ENCODE data around the gene MSX1.
"Not testable (repeated sequence)": the region's sequence is repeated elsewhere in the genome, so short reads cannot be mapped to it uniquely, and the experiment has no call there.

The MSX1 gene

GRCh38 chr4:4859325-4859798 is at the start of gene MSX1:
MSX1 (plus strand) TSS chr4:4859665; CDS start chr4:4859900, 235 bp downstream.
- DNase-seq: peak; percentile 10

DNA sequence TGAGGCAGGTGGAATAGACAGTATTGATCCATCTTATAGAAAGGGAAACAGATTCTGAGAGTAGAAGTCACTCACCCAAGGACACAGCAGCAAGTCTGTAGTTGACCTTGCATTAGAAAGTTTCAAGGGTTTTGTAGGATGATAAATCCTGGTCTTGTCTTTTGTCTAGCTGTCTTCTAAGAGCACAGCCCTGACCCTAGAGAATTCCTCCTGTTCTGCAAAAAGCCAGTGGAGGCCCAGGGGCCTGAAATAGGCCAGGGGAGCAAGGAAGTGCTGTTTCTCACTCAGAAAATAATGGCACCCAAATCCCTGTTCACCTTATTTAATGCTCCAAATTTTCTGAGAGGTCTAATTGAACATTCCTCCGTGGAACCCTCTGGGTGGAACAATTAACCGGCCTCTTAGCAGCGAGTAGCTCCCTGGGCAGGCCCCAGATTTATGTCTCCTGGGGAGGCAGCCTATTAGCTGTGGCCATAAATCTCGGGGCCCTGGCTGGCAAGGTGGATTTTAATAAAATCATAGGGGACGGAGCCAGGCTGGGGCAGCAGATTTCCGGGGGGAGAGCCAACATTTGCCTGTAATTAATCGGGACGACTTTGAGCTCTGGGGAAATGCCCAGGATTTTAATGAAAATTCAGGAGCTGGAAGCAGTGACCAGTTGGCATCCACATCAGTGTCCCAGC is 49.2 kb upstream of the MSX1 start:
- DNase-seq: no peak

GRCh38 chr4:4810778-4811177 is 48.7 kb upstream of the MSX1 start:
- no peak for DNase-seq

DNA sequence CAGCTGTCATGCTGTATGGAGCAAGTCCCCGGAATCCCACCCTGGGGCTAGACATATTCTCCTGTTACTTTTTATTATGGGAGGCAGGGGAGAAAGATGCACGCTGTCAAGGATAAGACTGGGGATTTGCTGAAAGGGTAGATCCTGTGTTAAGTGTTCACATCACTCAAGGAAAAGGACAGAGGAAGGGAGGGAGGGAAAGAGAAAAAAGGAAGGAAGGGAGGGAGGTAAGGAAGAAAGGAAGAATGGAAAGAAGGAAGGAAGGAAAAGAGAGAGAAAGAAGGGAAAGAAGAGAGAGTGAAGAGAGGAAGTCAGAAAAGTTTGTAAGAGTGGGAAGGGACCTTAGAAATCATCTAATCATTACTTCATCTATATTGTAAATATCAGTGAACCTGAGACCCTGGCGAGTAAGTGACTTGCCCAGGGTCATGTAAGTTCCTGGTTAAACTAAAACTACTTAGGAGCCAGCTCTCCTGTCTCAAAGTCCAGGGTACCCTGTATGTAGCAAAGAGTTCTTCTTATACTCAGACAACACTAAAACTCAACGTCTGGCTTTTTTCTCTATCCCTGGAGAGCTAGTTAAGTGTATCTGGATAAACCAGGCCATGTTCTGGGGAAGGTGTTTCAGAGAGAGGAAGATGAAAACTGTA is 47.2 kb upstream of the MSX1 start:
- no peak for DNase-seq

DNA sequence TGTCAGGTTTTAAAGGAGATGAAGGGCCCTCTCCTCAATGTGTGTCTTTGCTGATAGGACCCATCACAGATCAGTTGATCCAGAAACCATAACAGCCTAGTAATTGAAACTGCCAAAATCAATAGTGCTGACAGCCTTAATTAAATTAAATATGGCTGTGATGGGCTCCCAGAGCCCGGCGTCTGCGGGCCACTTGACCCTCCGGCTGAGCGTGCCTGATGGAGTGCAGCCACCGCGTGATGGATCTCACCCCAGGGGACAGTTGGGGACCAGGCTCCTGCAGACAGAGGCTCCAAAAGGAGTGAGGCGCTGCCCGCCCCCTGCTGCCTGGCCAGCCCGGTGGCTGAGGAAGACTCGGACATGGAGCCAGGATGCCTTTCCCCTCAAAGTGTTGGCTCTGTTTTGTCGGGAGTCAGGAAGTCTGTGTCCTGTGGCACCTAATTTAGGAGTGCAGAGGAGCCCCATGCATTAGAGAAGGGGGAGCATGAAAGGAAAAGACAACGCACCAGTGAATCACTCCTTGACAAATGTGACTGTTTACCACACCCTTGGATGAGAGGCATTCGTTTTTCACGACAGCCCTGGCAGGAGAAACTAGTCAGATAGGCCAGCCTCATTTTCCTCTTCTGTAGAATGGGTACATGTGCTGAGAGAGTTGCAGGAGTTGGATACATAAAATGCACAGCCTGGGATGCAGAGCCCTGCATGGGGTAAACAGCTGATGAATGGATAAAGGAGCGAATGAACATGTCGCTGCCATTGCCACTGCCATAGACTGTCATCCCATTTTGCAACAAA is 40.9 kb upstream of the MSX1 start:
- no peak for DNase-seq

GRCh38 chr4:4819213-4819606 is 40.3 kb upstream of the MSX1 start:
- no peak for DNase-seq

- DNase-seq: no peak
Measured at GRCh38 chr4:4820261-4820660, 39.2 kb upstream of the MSX1 start.

GRCh38 chr4:4820739-4821138 is 38.7 kb upstream of the MSX1 start:
- no peak for DNase-seq

DNA sequence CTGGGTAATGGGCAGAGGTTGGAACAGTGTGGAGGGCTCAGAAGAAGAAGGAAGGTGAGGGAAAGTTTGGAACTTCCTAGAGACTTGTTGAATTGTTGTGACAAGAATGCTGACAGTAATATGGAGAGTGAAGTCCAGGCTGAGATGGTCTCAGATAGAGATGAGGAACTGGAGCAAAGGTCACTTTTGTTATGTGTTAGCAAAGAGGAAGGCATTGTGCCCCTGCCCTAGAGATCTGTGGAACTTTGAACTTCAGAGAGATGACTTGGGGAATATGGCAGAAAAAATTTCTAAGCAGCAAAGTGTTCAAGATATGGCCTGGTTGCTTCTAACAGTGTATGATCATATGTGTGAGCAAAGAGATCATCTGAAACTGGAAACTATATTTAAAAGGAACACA is 37.9 kb upstream of the MSX1 start:
- no peak for DNase-seq

GRCh38 chr4:4822286-4822685 is 37.2 kb upstream of the MSX1 start:
- DNase-seq: not testable (repeated sequence)

DNA sequence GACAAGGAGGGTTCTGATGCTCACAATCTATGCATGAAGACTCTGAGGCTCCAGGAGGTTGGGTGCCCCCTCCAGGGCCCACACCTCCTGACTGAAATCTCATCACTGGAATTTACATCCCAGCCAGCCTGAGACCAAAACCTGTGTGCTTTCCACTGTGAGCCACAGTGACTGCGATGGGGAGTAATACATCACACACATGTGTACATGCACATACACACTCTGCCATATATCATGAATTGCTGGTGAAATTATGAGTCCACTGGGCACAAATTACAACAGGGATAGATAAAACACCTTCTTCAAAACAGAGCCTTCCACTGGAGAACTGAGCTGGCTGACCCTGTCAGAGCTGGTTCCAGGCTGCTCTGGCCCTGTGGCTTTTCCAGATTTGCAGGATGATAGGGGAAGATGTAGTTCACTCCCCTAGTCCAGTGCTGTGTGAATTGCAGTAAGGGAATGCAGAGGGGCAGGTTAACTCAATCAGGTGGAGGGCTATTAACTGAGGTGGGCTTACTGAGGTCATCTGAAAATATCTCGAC is 35.8 kb upstream of the MSX1 start:
- no peak for DNase-seq

- no peak for DNase-seq
Measured at GRCh38 chr4:4824232-4824631, 35.2 kb upstream of the MSX1 start.

- DNase-seq: no peak
Measured at GRCh38 chr4:4825431-4825830, 34.0 kb upstream of the MSX1 start.

DNA sequence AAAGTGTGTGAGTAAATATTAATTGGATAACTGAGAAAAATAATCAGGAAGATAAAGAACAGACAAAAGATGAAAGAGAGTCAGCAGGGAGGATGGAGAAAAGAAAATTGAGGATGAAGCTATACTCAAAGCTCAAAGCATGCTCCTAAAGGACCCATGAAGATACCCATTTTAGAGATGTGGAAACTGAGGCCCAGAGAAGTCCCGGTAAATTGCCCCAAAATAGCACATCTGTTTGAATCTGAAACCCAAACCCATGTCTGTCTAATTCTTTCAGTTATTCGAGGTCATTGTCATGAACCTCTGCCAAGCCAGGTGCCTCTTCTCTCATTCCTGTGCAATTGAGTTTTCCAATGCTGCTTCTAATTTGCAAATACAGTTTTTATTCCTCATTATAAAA is 29.6 kb upstream of the MSX1 start:
- DNase-seq: no peak

DNA sequence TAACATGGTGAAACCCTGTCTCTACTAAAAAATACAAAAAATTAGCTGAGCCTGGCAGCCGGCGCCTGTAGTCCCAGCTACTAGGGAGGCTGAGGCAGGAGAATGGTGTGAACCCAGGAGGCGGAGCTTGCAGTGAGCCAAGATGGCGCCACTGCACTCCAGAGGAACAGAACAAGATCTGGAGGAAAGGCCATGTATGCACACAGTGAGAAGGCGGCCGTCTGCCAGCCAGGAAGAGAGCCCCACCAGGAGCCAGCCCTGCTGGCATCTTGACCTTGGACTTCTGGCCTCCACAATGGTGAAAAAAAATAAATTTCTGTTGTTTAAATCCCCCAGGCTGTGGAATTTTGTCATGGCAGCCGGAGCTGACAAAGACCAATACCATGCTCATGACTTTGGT is 28.2 kb upstream of the MSX1 start:
- DNase-seq: no peak

GRCh38 chr4:4831825-4832224 is 27.6 kb upstream of the MSX1 start:
- DNase-seq: no peak

DNA sequence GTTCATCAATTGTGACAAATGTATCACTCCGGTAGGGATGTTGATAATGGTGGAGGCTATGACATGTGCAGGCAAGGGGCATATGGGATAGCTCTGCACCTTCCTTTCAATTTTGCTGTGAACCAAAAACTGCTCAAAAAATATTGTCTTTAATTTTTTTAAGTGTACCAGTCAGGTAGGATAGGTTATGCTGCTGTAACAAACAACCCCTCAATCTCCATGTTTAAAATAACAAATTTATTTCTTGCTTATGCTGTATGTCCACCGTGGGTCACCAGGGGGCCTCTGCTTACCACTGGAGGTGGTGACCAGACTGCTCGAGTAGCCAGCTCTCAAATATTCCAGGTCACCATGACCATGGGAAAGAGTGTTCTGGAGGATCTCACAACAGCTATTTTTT is 23.4 kb upstream of the MSX1 start:
- DNase-seq: no peak

DNA sequence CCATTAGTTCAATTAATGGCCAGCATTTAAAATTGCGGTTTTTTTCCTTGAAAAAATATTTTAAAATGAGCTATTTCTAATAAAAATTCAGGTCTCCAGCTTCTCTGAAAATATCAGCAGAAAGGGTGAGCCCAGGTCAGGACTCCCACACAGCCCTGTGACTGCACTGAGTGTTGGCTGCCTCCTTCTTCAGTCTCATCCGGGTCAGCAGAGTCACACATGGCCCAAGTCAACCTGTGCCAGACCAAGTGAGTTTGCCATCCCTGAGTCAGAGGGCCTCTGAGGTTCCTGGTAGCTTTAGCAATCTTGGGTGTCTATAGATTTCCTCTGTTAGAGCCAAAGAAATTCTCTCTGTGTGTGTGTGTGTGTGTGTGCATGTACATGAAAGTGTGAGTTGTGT is 22.1 kb upstream of the MSX1 start:
- DNase-seq: no peak

DNA sequence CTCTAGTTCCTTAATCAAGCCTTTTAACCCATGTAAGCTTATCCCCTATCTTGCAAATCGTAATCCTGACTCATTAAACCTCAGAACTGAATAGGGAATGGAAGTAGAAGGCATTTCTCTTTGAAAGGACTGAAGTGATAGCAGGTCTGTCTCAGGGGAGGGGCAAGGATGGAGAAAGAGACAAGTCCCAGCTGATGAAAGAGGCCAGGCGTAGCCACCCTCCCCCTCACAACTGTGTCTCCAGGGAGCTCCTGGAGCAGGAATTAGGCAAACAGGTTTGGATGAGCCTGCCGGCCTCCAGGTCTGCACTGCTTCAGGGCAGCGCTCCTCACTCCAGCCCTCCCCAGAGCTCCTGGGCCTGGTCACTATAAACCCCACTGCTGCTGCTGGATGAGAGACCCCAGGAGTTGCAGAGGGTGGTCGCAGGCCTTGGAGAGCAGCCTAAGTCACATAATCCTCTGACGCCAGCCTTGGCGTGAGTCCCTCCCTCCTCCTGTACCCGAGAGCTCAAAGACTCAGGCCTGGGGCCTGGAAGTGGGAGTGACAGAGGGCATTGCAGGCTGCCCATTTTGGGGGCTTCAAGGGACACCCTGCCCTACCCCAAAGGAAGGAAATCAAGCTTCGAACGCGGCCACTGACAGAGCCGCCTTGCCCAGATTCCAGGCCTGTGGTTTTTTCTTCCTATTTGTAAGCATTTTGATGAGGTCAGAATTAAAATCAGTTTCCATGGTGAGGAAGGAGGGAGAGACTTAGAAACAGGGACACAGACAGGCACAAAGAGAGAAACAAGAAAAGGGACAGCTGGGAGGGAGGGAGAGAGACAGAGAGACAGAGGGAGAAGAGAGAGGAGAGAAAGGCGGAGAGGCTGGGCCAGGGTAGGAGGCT is 21.2 kb upstream of the MSX1 start:
- DNase-seq: no peak

- DNase-seq: no peak
Measured at GRCh38 chr4:4838936-4839810, 20.3 kb upstream of the MSX1 start.

DNA sequence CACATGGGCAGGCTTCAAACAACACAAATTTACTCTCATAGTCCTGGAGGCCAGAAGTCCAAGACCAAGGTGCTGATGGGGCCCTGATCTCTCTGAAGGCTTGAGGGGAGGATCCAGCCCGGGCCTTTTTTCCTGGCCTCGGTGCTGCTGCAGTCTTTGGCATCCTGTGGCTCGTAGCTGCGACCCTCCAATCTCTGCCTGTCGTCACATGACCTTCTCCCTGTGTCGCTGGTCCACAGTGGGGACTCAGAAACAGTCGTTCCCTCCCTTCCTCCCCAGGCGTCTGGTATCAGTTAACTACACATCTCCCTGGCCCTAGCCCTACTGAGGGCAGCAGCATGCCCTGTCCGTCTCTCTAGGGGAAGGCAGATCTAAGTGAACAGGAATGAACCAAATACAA is 19.1 kb upstream of the MSX1 start:
- no peak for DNase-seq

GRCh38 chr4:4841156-4841555 is 18.3 kb upstream of the MSX1 start:
- DNase-seq: no peak

Data from NCI-H748 treated with DMSO at 0.1 percent for 48 hours (cell line).